Mesenchymal stem cell (in vitro differentiated cells and primary cell): ENCODE measurements around the gene ROBO2.

Experiments used
- DNase-seq: peaks from one replicate; pipeline ENCODE4 v3.0.0-alpha.2; 2013
- H2AFZ ChIP-seq: one replicate; pipeline ENCODE4 v1.6.1; 2013; ENCODE audit warnings: low read depth, mild to moderate bottlenecking, control low read depth, inconsistent platforms, low read length, moderate library complexity
- H2AK5ac ChIP-seq: 2 replicates; pipeline ENCODE4 v1.6.1; 2013; ENCODE audit warnings: low read length, moderate library complexity, mild to moderate bottlenecking, inconsistent platforms; ENCODE audit not compliant: severe bottlenecking
- H2BK120ac ChIP-seq: one replicate; pipeline ENCODE4 v1.6.1; 2013; ENCODE audit warnings: low read depth, mild to moderate bottlenecking, inconsistent platforms, low read length, moderate library complexity
- H2BK12ac ChIP-seq, 2 experiments: one replicate each; pipeline ENCODE4 v1.6.1; 2013; ENCODE audit warnings: inconsistent platforms in 2 of 2, low read length in 2 of 2, mild to moderate bottlenecking in 2 of 2, moderate library complexity in 2 of 2, control low read depth in 1 of 2
- H2BK15ac ChIP-seq: one replicate; pipeline ENCODE4 v1.6.1; 2013; ENCODE audit warnings: mild to moderate bottlenecking, low read depth, inconsistent platforms; ENCODE audit not compliant: poor library complexity, severe bottlenecking
- H2BK5ac ChIP-seq: 2 replicates; pipeline ENCODE4 v1.6.1; 2013; ENCODE audit warnings: low read depth, mild to moderate bottlenecking, low read length, control low read depth, inconsistent platforms; ENCODE audit not compliant: poor library complexity, severe bottlenecking
- H3K14ac ChIP-seq, 2 experiments: one replicate each; pipeline ENCODE4 v1.6.1; 2013; ENCODE audit warnings: inconsistent platforms in 2 of 2, low read length in 2 of 2, control low read depth in 1 of 2, mild to moderate bottlenecking in 1 of 2, moderate library complexity in 1 of 2
- H3K18ac ChIP-seq, 2 experiments: one replicate each; pipeline ENCODE4 v1.6.1; 2013; ENCODE audit warnings: inconsistent platforms in 2 of 2, low read length in 2 of 2, control low read depth in 1 of 2, low read depth in 1 of 2, mild to moderate bottlenecking in 1 of 2
- H3K23ac ChIP-seq, 2 experiments: one replicate each; pipeline ENCODE4 v1.6.1; 2013; ENCODE audit warnings: inconsistent platforms in 2 of 2, low read length in 2 of 2, mild to moderate bottlenecking in 2 of 2, moderate library complexity in 2 of 2, control low read depth in 1 of 2
- H3K27ac ChIP-seq: 2 replicates; pipeline ENCODE4 v1.5.1; 2013; ENCODE audit warnings: mild to moderate bottlenecking, moderate library complexity, low read length, control low read depth, inconsistent platforms; ENCODE audit not compliant: poor library complexity, severe bottlenecking
- H3K27me3 ChIP-seq, 2 experiments: 2 replicates each; pipeline versions ENCODE4 v1.6.1 to v1.7.0; 2013; ENCODE audit warnings: low read length in 2 of 2, mild to moderate bottlenecking in 2 of 2, moderate library complexity in 2 of 2, control low read depth in 1 of 2, inconsistent platforms in 1 of 2; ENCODE audit not compliant: control insufficient read depth in 1 of 2, insufficient read depth in 1 of 2
- H3K36me3 ChIP-seq, 2 experiments: 2 replicates each; pipeline versions ENCODE4 v1.6.1 to v1.7.0; 2013; ENCODE audit warnings: low read length in 2 of 2, control low read depth in 1 of 2, inconsistent platforms in 1 of 2, low read depth in 1 of 2, mild to moderate bottlenecking in 1 of 2; ENCODE audit not compliant: insufficient read depth in 2 of 2, control insufficient read depth in 1 of 2
- H3K4ac ChIP-seq, 2 experiments: one replicate each; pipeline ENCODE4 v1.6.1; 2013; ENCODE audit warnings: inconsistent platforms in 2 of 2, low read length in 2 of 2, mild to moderate bottlenecking in 2 of 2, moderate library complexity in 2 of 2, control low read depth in 1 of 2, low read depth in 1 of 2
- H3K4me1 ChIP-seq: 2 replicates; pipeline ENCODE4 v1.6.1; 2013; ENCODE audit warnings: low read depth, low read length, control low read depth; ENCODE audit not compliant: control insufficient read depth, insufficient read depth
- H3K4me2 ChIP-seq: 2 replicates; pipeline ENCODE4 v1.6.1; 2013; ENCODE audit warnings: low read length, mild to moderate bottlenecking, inconsistent platforms; ENCODE audit not compliant: poor library complexity, severe bottlenecking
- H3K4me3 ChIP-seq, 2 experiments: 2 replicates each; pipeline versions ENCODE4 v1.5.1 to v1.7.0; 2013; ENCODE audit warnings: low read length in 2 of 2, mild to moderate bottlenecking in 2 of 2, control low read depth in 1 of 2, low read depth in 1 of 2; ENCODE audit not compliant: insufficient read depth in 1 of 2
- H3K79me1 ChIP-seq: replicated peaks from 2 replicates; pipeline ENCODE4 v1.6.1; 2013; ENCODE audit warnings: mild to moderate bottlenecking, control low read depth, low read length, inconsistent platforms; ENCODE audit not compliant: poor library complexity, severe bottlenecking
- H3K9ac ChIP-seq: 2 replicates; pipeline ENCODE4 v1.7.0; 2013; ENCODE audit warnings: mild to moderate bottlenecking, low read length, moderate library complexity
- H3K9me3 ChIP-seq: 2 replicates; pipeline ENCODE4 v1.7.0; 2013; ENCODE audit warnings: mild to moderate bottlenecking, low read length; ENCODE audit not compliant: control insufficient read depth
- H4K8ac ChIP-seq: one replicate; pipeline ENCODE4 v1.6.1; 2013; ENCODE audit warnings: inconsistent platforms, mild to moderate bottlenecking, low read length, moderate library complexity
- H4K91ac ChIP-seq: one replicate; pipeline ENCODE4 v1.6.1; 2013; ENCODE audit warnings: mild to moderate bottlenecking, low read length, inconsistent platforms
- WGBS: methylation state at CpG from one replicate; pipeline ENCODE4 v1.1.7; 2013; ENCODE audit warnings: mixed read lengths; 5-methylcytosine and 5-hydroxymethylcytosine counted together

ROBO2 gene

DNA sequence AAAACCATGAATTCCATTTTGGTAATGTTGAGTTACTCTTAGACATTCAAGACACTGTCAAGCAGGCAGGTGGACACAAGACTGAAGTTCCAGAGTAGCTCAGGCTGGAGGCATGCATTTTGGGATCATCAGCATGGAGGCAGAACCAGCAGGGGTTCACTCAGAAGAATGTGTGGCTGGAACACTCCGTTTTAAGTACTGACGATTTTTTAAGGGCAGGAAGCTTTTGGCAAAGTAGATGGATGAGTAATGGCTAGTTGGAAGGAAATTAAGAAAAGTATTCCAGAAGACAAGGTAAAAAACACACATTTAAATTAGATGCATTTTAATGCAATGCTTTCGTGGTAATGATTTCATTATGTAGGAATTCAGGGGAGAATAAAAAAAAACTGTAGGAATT, 420.4 kb downstream of the ROBO2 start:
- Histone ChIP-seq H3K27ac (no peak overlapping the region), H4K8ac (no peak overlapping the region), H2BK120ac (no peak overlapping the region), H3K18ac (no peak overlapping the region), H3K9ac (no peak overlapping the region), H2AFZ (no peak overlapping the region), H3K79me1 (no peaks in the 10 kb centered on the region), H3K4ac (no peak overlapping the region), H3K4me3 (no peak overlapping the region), H3K27me3 (no peaks in the 10 kb centered on the region), H4K91ac (no peak overlapping the region), H2BK12ac (no peak overlapping the region), H3K14ac (no peak overlapping the region), H3K36me3 (no peaks in the 10 kb centered on the region), H3K4me1 (no peaks in the 10 kb centered on the region), H3K4me2 (no peak overlapping the region), H2AK5ac (no peak overlapping the region), H3K23ac (no peak overlapping the region), H2BK15ac (no peak overlapping the region), H3K9me3 (no peaks in the 10 kb centered on the region), H2BK5ac (no peak overlapping the region)
- 28% methylated on average over 2 of the region's 3 CpGs for whole genome bisulfite sequencing
- DNase-seq = no peak

DNA sequence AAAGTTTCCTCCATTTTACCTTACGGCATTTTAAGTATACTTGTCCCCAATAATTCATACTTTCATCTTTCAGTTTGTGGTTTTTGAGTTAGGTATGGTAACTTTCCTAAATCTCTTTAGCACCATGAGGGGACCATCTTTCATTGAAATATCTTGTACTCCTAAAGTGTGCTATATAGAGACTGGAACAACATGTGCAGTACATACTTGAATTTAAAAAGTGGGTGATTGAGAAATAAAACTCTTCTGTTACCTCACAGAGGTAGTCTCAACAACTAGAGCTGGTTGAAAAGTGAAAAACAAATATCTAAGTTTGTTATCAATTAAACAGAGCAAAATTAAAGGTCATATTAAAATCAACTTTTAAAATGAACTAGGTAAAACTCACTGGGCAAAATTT, 423.1 kb downstream of the ROBO2 start:
- no CpG with 5 or more reads among the region's 1 CpG for WGBS

GRCh38 chr3:77464111-77464688, 424.3 kb downstream of the ROBO2 start:
- Histone ChIP-seq H2BK12ac (no peak overlapping the region), H3K23ac (no peak overlapping the region), H3K4me2 (no peak overlapping the region), H3K36me3 (no peaks in the 10 kb centered on the region), H3K4me3 (no peak overlapping the region), H3K18ac (no peak overlapping the region), H3K4ac (no peak overlapping the region), H3K9ac (no peak overlapping the region), H3K27me3 (no peaks in the 10 kb centered on the region), H2AK5ac (no peak overlapping the region), H2BK5ac (no peak overlapping the region), H3K14ac (no peak overlapping the region), H3K79me1 (no peaks in the 10 kb centered on the region), H3K27ac (no peak overlapping the region), H2BK120ac (no peak overlapping the region), H2BK15ac (no peak overlapping the region), H3K9me3 (no peaks in the 10 kb centered on the region), H3K4me1 (peaks cover 4% of the 10 kb centered on the region), H4K91ac (no peak overlapping the region), H4K8ac (no peak overlapping the region), H2AFZ (no peak overlapping the region)
- 87% methylated on average over 2 of the region's 3 CpGs for WGBS
- no peak for DNase-seq

More for the DNA sequence above, 423.1 kb downstream of the ROBO2 start:
- H3K9ac ChIP-seq = no peak overlapping the region
- no peaks in the 10 kb centered on the region for H3K79me1 ChIP-seq
- no peak overlapping the region for H3K4ac ChIP-seq
- no peak overlapping the region for H3K27ac ChIP-seq
- no peaks in the 10 kb centered on the region for H3K9me3 ChIP-seq
- H3K27me3 ChIP-seq = no peaks in the 10 kb centered on the region
- no peak overlapping the region for H2BK120ac ChIP-seq
- no peak overlapping the region for H2AK5ac ChIP-seq
- H3K14ac ChIP-seq = no peak overlapping the region
- no peak overlapping the region for H3K23ac ChIP-seq
- H2BK12ac ChIP-seq = no peak overlapping the region
- no peak overlapping the region for H4K8ac ChIP-seq
- no peak overlapping the region for H2AFZ ChIP-seq
- no peaks in the 10 kb centered on the region for H3K4me1 ChIP-seq
- no peak overlapping the region for H4K91ac ChIP-seq
- DNase-seq = no peak
- no peaks in the 10 kb centered on the region for H3K36me3 ChIP-seq
- no peak overlapping the region for H3K18ac ChIP-seq
- H2BK5ac ChIP-seq = no peak overlapping the region
- no peak overlapping the region for H3K4me2 ChIP-seq
- H3K4me3 ChIP-seq = no peak overlapping the region
- no peak overlapping the region for H2BK15ac ChIP-seq

- no peak overlapping the region for H2BK15ac ChIP-seq
- H2BK5ac ChIP-seq = no peak overlapping the region
- no peak overlapping the region for H3K4me3 ChIP-seq
- no peaks in the 10 kb centered on the region for H3K9me3 ChIP-seq
- no peak overlapping the region for H2AK5ac ChIP-seq
- H3K14ac ChIP-seq = no peak overlapping the region
- no peak overlapping the region for H4K91ac ChIP-seq
- H2BK12ac ChIP-seq = no peak overlapping the region
- no peaks in the 10 kb centered on the region for H3K27me3 ChIP-seq
- no peak overlapping the region for H3K4me2 ChIP-seq
- WGBS = 92% methylated on average over 4 of the region's 5 CpGs
- no peak overlapping the region for H3K27ac ChIP-seq
- no peak overlapping the region for H4K8ac ChIP-seq
- H2AFZ ChIP-seq = no peak overlapping the region
- no peaks in the 10 kb centered on the region for H3K79me1 ChIP-seq
- H2BK120ac ChIP-seq = no peak overlapping the region
- DNase-seq = no peak
- H3K9ac ChIP-seq = no peak overlapping the region
- no peak overlapping the region for H3K23ac ChIP-seq
- H3K4me1 ChIP-seq = peaks cover 5% of the 10 kb centered on the region
- H3K18ac ChIP-seq = no peak overlapping the region
- H3K36me3 ChIP-seq = no peaks in the 10 kb centered on the region
- no peak overlapping the region for H3K4ac ChIP-seq
These were observed 426.7 kb downstream of the ROBO2 start for GRCh38 chr3:77466562-77467115.
